Skeletal muscle satellite cell (primary cell): ENCODE data around the gene NTRK1.
"Not testable (repeated sequence)": the region's sequence is repeated elsewhere in the genome, so short reads cannot be mapped to it uniquely, and the experiment has no call there.

Experiments used
- H3K27me3 ChIP-seq: 2 replicates; pipeline ENCODE4 v1.7.0; 2013; ENCODE audit warnings: low read length; ENCODE audit not compliant: control insufficient read depth, insufficient read depth
- H3K36me3 ChIP-seq: 2 replicates; pipeline ENCODE4 v1.7.0; 2013; ENCODE audit warnings: mild to moderate bottlenecking, control low read depth, low read length; ENCODE audit not compliant: insufficient read depth
- H3K4me1 ChIP-seq: 2 replicates; pipeline ENCODE4 v1.7.0; 2013; ENCODE audit warnings: low read length; ENCODE audit not compliant: control insufficient read depth, insufficient read depth
- H3K4me2 ChIP-seq: 2 replicates; pipeline ENCODE4 v1.7.0; 2013; ENCODE audit warnings: mild to moderate bottlenecking, low read length
- H3K4me3 ChIP-seq: 2 replicates; pipeline ENCODE4 v1.7.0; 2013; ENCODE audit warnings: low read length
- H3K9ac ChIP-seq: 2 replicates; pipeline ENCODE4 v1.7.0; 2013; ENCODE audit warnings: mild to moderate bottlenecking, low read depth, low read length, moderate library complexity
- H3K9me3 ChIP-seq: replicated peaks from 2 replicates; pipeline ENCODE4 v1.7.0; 2013; ENCODE audit warnings: mild to moderate bottlenecking, control low read depth, low read length

NTRK1 gene

DNA sequence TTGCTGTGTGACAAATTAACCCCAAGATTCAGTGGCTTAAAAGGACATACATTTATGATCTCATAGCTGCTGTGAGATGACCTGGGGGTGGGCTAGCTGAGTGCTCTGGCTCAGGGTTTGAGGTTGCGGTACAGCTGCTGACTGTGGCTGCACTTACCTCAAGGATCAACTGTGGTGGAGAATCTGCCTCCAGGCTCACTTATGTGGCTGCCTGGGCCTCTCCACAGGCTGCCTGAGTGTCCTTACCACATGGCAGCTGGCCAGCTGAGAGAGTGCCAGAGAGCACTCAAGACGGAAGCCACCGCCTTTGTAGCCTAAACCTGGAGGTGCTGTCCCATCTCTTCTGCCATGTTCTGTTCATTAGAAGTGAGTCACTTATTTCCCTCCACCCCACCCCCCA, 65.5 kb downstream of the NTRK1 start:
- Histone ChIP-seq H3K4me2 (no peak overlapping the region), H3K9ac (no peak overlapping the region), H3K4me3 (no peak overlapping the region), H3K27me3 (peaks cover 88% of the 10 kb centered on the region), H3K36me3 (no peaks in the 10 kb centered on the region), H3K9me3 (no peaks in the 10 kb centered on the region), H3K4me1 (peaks cover 13% of the 10 kb centered on the region)

DNA sequence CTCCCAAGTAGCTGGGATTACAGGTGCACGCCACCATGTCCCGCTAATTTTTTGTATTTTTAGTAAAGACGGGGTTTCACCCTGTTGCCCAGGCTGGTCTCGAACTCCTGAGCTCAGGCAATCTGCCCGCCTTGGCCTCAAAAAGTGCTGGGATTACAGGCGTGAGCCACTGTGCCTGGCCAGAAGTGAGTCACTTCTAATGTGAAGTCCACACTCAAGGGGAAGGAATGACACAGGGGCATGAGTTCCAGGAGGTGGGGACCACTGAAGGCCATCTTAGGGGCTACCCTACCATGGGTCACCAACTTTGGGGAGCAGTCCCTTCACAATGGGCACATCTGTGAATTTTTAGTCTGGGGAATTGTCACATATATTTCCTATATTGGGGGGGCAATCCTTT, 66.0 kb downstream of the NTRK1 start:
- not testable (repeated sequence) for H3K36me3 ChIP-seq, H3K9ac ChIP-seq, H3K4me3 ChIP-seq, H3K9me3 ChIP-seq, H3K4me2 ChIP-seq
- Histone ChIP-seq H3K4me1 (peaks cover 13% of the 10 kb centered on the region), H3K27me3 (peaks cover 83% of the 10 kb centered on the region)

DNA sequence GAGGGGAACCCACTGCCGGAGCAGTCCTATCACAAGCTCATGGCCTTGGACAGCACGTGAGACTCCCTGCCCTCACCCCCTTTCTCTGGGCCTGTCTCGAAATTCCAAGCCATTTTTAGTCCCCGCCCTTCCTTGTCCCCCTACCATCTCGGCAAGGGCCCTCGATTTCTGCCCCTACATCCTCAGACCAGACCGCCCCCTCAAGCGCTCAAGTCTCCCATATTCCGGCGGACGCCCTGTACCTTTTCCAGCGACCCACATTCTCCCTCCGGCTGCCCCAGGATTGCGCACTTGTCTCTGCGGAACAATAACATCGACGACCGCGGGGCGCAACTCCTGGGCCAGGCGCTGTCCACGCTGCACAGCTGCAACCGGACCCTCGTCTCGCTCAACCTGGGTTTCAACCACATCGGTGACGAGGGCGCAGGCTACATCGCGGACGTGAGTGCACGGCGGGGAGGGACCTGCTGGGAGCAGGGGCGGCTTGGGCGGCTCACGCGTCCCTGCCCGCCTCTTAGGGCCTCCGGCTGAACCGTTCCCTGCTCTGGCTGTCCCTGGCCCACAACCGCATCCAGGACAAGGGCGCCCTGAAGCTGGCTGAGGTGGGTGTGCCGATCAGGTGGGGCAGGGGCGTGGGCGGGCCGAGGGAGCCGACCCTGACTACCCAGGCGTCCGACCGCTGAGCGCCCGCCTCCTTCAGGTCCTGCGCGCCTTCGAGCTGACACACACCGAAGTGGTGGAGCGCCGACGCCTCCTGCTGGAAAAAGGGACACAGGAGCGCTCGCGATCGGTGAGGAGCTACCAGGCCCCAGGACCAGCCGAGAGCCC, 66.8 kb downstream of the NTRK1 start:
- H3K4me3 ChIP-seq, result peak overlapping the region; percentile 54
- H3K4me1 ChIP-seq, result peaks cover 13% of the 10 kb centered on the region

DNA sequence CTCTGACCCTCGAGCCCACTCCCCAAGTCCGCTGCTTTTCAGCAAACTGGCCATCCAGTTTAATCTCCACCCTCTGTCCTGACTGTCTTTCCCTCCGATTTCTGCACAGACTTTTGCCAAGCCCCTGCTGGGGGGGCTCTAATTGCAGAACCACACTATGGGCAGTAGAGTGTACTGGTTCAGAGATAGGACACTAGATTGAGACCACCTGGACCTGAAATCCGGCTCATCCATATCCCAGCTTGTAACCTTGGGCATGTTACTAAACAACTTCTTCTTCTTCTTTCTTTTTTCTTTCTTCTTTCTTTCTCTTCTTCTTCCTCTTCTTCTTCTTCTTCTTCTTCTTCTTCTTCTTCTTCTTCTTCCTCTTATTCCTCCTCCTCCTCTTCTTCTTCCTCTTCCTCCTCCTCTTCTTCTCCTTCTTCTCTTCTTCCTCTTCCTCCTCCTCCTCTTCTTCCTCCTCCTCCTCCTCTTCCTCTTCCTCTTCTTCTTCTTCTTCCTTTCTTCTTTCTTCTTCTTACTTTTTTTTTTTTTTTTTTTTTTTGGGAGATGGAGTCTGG, 67.5 kb downstream of the NTRK1 start:
- H3K9ac ChIP-seq, result no peak overlapping the region

More for the DNA sequence above, 66.8 kb downstream of the NTRK1 start:
- Histone ChIP-seq H3K9ac (no peak overlapping the region), H3K9me3 (no peaks in the 10 kb centered on the region), H3K36me3 (no peaks in the 10 kb centered on the region), H3K27me3 (peaks cover 76% of the 10 kb centered on the region), H3K4me2 (peak overlapping the region; percentile 79)

DNA sequence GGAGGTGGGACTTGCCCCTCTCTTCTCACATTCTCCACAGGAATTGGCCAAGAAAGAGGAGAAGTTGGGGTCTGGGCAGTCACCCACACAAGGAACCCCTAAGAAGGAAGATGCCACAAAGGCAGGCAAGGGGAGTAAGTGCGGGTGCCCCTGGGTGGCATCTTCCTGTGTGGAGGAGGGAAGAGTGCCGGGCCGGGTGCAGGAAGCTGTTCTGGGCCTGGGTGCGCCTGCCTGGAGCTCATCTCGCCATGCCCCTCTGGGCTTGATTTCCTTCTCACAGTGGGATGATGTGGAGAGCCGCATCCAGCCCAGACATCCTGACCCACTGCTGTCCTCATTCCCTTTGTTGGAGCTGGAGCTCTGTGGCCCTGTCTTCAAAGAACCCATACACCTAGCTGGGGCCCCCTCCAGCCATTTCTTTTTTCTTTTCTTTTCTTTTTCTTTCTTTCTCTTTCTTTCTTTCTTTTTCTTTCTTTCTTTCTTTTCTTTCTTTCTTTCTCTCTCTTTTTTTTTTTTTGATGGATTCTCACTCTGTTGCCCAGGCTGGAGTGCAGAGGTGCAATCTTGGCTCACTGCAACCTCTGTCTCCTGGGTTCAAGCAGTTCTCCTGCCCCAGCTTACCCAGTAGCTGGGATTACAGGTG, 69.1 kb downstream of the NTRK1 start:
- Histone ChIP-seq H3K36me3 (no peaks in the 10 kb centered on the region), H3K4me3 (no peak overlapping the region), H3K9me3 (no peaks in the 10 kb centered on the region), H3K9ac (no peak overlapping the region), H3K4me2 (no peak overlapping the region), H3K27me3 (peaks cover 53% of the 10 kb centered on the region), H3K4me1 (peaks cover 8% of the 10 kb centered on the region)

More for the DNA sequence above, 67.5 kb downstream of the NTRK1 start:
- Histone ChIP-seq H3K36me3 (no peaks in the 10 kb centered on the region), H3K4me2 (peak overlapping the region; percentile 79), H3K4me1 (peaks cover 13% of the 10 kb centered on the region), H3K4me3 (no peak overlapping the region), H3K27me3 (peaks cover 69% of the 10 kb centered on the region), H3K9me3 (no peaks in the 10 kb centered on the region)

DNA sequence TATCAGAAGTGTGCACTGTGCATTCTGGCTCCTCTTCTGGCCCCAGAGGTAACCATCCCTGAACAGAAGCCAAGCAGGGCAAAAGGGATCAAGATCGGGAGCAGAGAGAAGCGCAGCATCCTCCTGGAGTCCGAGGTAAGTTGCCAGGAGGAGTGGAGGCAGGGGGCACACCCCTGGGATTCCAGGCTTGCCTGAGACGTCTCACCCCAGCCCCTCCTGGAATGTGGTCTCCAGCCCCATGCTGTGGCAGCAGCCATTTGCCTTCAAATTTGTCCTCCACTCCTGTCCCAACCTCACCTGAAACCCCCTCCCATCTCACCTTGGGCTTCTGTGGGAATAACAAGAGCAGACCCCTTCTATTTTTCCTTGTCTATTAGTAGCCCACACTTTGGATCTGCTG, 69.8 kb downstream of the NTRK1 start:
- Histone ChIP-seq H3K4me1 (peaks cover 8% of the 10 kb centered on the region), H3K27me3 (peaks cover 46% of the 10 kb centered on the region), H3K4me2 (no peak overlapping the region), H3K9ac (no peak overlapping the region), H3K4me3 (no peak overlapping the region), H3K9me3 (no peaks in the 10 kb centered on the region), H3K36me3 (peaks cover 4% of the 10 kb centered on the region)
